NCI-H524 (cell line): ENCODE results near the gene TEX22.

ENCODE experiments used
- DNase-seq, 2 experiments: peaks; one replicate each; lab custom pipeline; 2025; lab: John Stamatoyannopoulos, UW

TEX22 gene

GRCh38 chr14:105384605-105385321, 13.6 kb upstream of the TEX22 start:
- no peak for DNase-seq

- DNase-seq = no peak
Observed at GRCh38 chr14:105385322-105385637, 13.1 kb upstream of the TEX22 start.

GRCh38 chr14:105385698-105386365, 12.5 kb upstream of the TEX22 start:
- DNase-seq = no peak

GRCh38 chr14:105386581-105387529, 11.5 kb upstream of the TEX22 start:
- no peak for DNase-seq

GRCh38 chr14:105387530-105387922, 10.8 kb upstream of the TEX22 start:
- DNase-seq = peak; percentile 63 to 82

- DNase-seq = no peak
Observed at GRCh38 chr14:105388110-105388951, 10.0 kb upstream of the TEX22 start.

- no peak for DNase-seq
Observed at GRCh38 chr14:105388976-105389375, 9.4 kb upstream of the TEX22 start.

GRCh38 chr14:105389534-105389933, 8.8 kb upstream of the TEX22 start:
- no peak for DNase-seq

GRCh38 chr14:105389976-105390848, 8.1 kb upstream of the TEX22 start:
- no peak for DNase-seq

- DNase-seq = no peak
Observed at GRCh38 chr14:105390849-105391500, 7.4 kb upstream of the TEX22 start.

GRCh38 chr14:105391541-105391940, 6.8 kb upstream of the TEX22 start:
- DNase-seq = no peak

- no peak for DNase-seq
Observed at GRCh38 chr14:105392131-105393090, 5.9 kb upstream of the TEX22 start.

- no peak for DNase-seq
Observed at GRCh38 chr14:105393151-105393550, 5.2 kb upstream of the TEX22 start.

GRCh38 chr14:105394714-105395537, 3.4 kb upstream of the TEX22 start:
- no peak for DNase-seq

- no peak for DNase-seq
Observed at GRCh38 chr14:105395538-105395854, 2.8 kb upstream of the TEX22 start.

- DNase-seq = no peak
Observed at GRCh38 chr14:105397350-105397931, 897 bp upstream of the TEX22 start.

- DNase-seq = peak; percentile 79 to 80
Observed at GRCh38 chr14:105398726-105399465, 558 bp downstream of the TEX22 start.
